Activated CD8-positive, alpha-beta memory T cell treated with anti-CD3 and anti-CD28 coated beads for 36 hours (primary cell): ENCODE results near the gene PTPN1. TPM values are rescaled to one million over a fixed set of nuclear protein-coding genes. Genes with fewer than 3 reads are reported as not detected.

Source experiments
- CTCF ChIA-PET: fragments of 350-600 bp; sonication (Branson Sonifier 250); formaldehyde crosslinking; loops from one replicate; lab custom pipeline; 2021; ENCODE audit warnings: antibody characterized with exemption; lab: Charles Lee
- POLR2A ChIA-PET: fragments of 350-600 bp; sonication (Branson Sonifier 250); formaldehyde crosslinking; loops from one replicate; lab custom pipeline; 2021; ENCODE audit warnings: antibody characterized with exemption; lab: Charles Lee
- total RNA-seq, 2 experiments: library from RNA; stranded (reverse); gene quantifications; one replicate each; pipeline ENCODE4 v1.2.3, GENCODE V29; 2021

The PTPN1 gene
- total RNA-seq, 2 experiments from 2014 or later, result 67.9 to 70.5 TPM

- ChIA-PET POLR2A (no interaction called here), CTCF (interaction anchor here (1.3 kb wide), 1 partner anchor 99 kb away, joined by 4 read pairs; no protein-coding TSS in a partner anchor)
Measured at GRCh38 chr20:50475681-50476292, 34.4 kb upstream of the PTPN1 start.

- ChIA-PET POLR2A (no interaction called here), CTCF (interaction anchor here (1.0 to 1.8 kb wide), 3 partner anchors 13 to 98 kb away, joined by 4 to 6 read pairs (median 4); no protein-coding TSS in a partner anchor)
Measured at GRCh38 chr20:50477239-50477872, 32.8 kb upstream of the PTPN1 start.

- CTCF ChIA-PET, result interaction anchor here (0.6 to 1.8 kb wide), 11 partner anchors 9 to 105 kb away, joined by 3 to 15 read pairs (median 5); no protein-coding TSS in a partner anchor
- POLR2A ChIA-PET, result no interaction called here
Measured at GRCh38 chr20:50478162-50478990, 31.8 kb upstream of the PTPN1 start.

GRCh38 chr20:50481741-50482140 is 28.4 kb upstream of the PTPN1 start:
- ChIA-PET CTCF (interaction anchor here (0.6 kb wide), 1 partner anchor 29 kb away, joined by 3 read pairs; no protein-coding TSS in a partner anchor), POLR2A (no interaction called here)

GRCh38 chr20:50482396-50482981 is 27.7 kb upstream of the PTPN1 start:
- ChIA-PET POLR2A (interaction anchor here (1.3 kb wide), 1 partner anchor 88 kb away, joined by 3 read pairs; no protein-coding TSS in a partner anchor), CTCF (interaction anchor here (0.6 to 2.0 kb wide), 5 partner anchors 28 to 106 kb away, joined by 3 to 7 read pairs (median 5); no protein-coding TSS in a partner anchor)

GRCh38 chr20:50484271-50484976 is 25.8 kb upstream of the PTPN1 start:
- CTCF ChIA-PET, result interaction anchor here (1.5 to 2.0 kb wide), 4 partner anchors 29 to 104 kb away, joined by 4 to 7 read pairs (median 6); no protein-coding TSS in a partner anchor
- POLR2A ChIA-PET, result interaction anchor here (0.6 to 0.8 kb wide), 3 partner anchors 9 to 1307 kb away, joined by 3 to 4 read pairs (median 3); no protein-coding TSS in a partner anchor

- POLR2A ChIA-PET, result interaction anchor here (0.6 to 1.2 kb wide), 6 partner anchors 23 to 419 kb away, joined by 3 to 8 read pairs (median 6); partner anchors contain the start of gene PTPN1
- CTCF ChIA-PET, result interaction anchor here (0.7 to 2.0 kb wide), 12 partner anchors 9 to 327 kb away, joined by 3 to 11 read pairs (median 4); partner anchors contain the start of gene PTPN1
Measured at GRCh38 chr20:50487397-50487796, 22.8 kb upstream of the PTPN1 start.

- ChIA-PET CTCF (interaction anchor here (1.0 to 2.0 kb wide), 5 partner anchors 10 to 78 kb away, joined by 3 to 7 read pairs (median 5); partner anchors contain the start of gene PTPN1), POLR2A (interaction anchor here (1.0 to 1.2 kb wide), 3 partner anchors 22 to 73 kb away, joined by 4 to 6 read pairs (median 5); partner anchors contain the start of gene PTPN1)
Measured at GRCh38 chr20:50488236-50488806, 21.9 kb upstream of the PTPN1 start.

- ChIA-PET POLR2A (no interaction called here), CTCF (interaction anchor here (1.5 kb wide), 1 partner anchor 512 kb away, joined by 3 read pairs; no protein-coding TSS in a partner anchor)
Measured at GRCh38 chr20:50491168-50491567, 19.0 kb upstream of the PTPN1 start.

- ChIA-PET CTCF (interaction anchor here (0.7 to 2.1 kb wide), 4 partner anchors 13 to 513 kb away, joined by 3 to 5 read pairs (median 3); no protein-coding TSS in a partner anchor), POLR2A (interaction anchor here (0.8 kb wide), 1 partner anchor 20 kb away, joined by 3 read pairs; no protein-coding TSS in a partner anchor)
Measured at GRCh38 chr20:50491926-50492634, 18.1 kb upstream of the PTPN1 start.

- CTCF ChIA-PET, result interaction anchor here (0.6 to 2.1 kb wide), 4 partner anchors 11 to 533 kb away, joined by 3 to 5 read pairs (median 4); no protein-coding TSS in a partner anchor
- POLR2A ChIA-PET, result interaction anchor here (0.6 to 1.3 kb wide), 3 partner anchors 10 to 22 kb away, joined by 4 to 7 read pairs (median 4); partner anchors contain the start of gene PTPN1
Measured at GRCh38 chr20:50493881-50494253, 16.3 kb upstream of the PTPN1 start.

GRCh38 chr20:50494428-50494827 is 15.8 kb upstream of the PTPN1 start:
- POLR2A ChIA-PET, result no interaction called here

GRCh38 chr20:50496773-50497385 is 13.3 kb upstream of the PTPN1 start:
- ChIA-PET CTCF (interaction anchor here (1.2 kb wide), 1 partner anchor 65 kb away, joined by 4 read pairs; no protein-coding TSS in a partner anchor), POLR2A (no interaction called here)

More at GRCh38 chr20:50494428-50494827, 15.8 kb upstream of the PTPN1 start:
- CTCF ChIA-PET, result interaction anchor here (0.6 to 1.0 kb wide), 3 partner anchors 10 to 534 kb away, joined by 3 to 4 read pairs (median 3); no protein-coding TSS in a partner anchor

- POLR2A ChIA-PET, result no interaction called here
- CTCF ChIA-PET, result interaction anchor here (1.0 kb wide), 1 partner anchor 21 kb away, joined by 4 read pairs; no protein-coding TSS in a partner anchor
Measured at GRCh38 chr20:50498071-50498776, 12.0 kb upstream of the PTPN1 start.

- ChIA-PET CTCF (interaction anchor here (1.0 to 2.0 kb wide), 4 partner anchors 10 to 89 kb away, joined by 3 to 5 read pairs (median 4); partner anchors contain the start of gene PTPN1), POLR2A (interaction anchor here (0.9 kb wide), 1 partner anchor 58 kb away, joined by 3 read pairs; no protein-coding TSS in a partner anchor)
Measured at GRCh38 chr20:50499938-50500337, 10.2 kb upstream of the PTPN1 start.
